HG03378 (cell line): Measurements from ENCODE around the gene GMFB.

ENCODE experiments used
- ATAC-seq: cut with Tn5 transposase; IDR thresholded peaks from one replicate; pipeline ENCODE4 v1.9.1; 2021; ENCODE audit warnings: mild to moderate bottlenecking, moderate library complexity; ENCODE audit not compliant: unreplicated experiment

The GMFB gene

GRCh38 chr14:54428527-54428926, 60.3 kb downstream of the GMFB start:
- no peak for ATAC-seq

GRCh38 chr14:54427871-54428270, 60.9 kb downstream of the GMFB start:
- no peak for ATAC-seq

GRCh38 chr14:54425537-54426274, 63.1 kb downstream of the GMFB start:
- ATAC-seq, result no peak

- ATAC-seq, result no peak
Measured at GRCh38 chr14:54425068-54425467, 63.7 kb downstream of the GMFB start.
